Cerebellar cortex (tissue), 1 donor: ENCODE data around the gene RAB27B.
A peak's percentile ranks its signal among the peaks of the same experiment; 100 is the strongest.
"Not testable (repeated sequence)": the region's sequence is repeated elsewhere in the genome, so short reads cannot be mapped to it uniquely, and the experiment has no call there.

Source experiments
- DNase-seq: peaks from one replicate; pipeline ENCODE4 v3.0.0-alpha.2; 2015; ENCODE audit warnings: low spot score

The RAB27B gene

DNA sequence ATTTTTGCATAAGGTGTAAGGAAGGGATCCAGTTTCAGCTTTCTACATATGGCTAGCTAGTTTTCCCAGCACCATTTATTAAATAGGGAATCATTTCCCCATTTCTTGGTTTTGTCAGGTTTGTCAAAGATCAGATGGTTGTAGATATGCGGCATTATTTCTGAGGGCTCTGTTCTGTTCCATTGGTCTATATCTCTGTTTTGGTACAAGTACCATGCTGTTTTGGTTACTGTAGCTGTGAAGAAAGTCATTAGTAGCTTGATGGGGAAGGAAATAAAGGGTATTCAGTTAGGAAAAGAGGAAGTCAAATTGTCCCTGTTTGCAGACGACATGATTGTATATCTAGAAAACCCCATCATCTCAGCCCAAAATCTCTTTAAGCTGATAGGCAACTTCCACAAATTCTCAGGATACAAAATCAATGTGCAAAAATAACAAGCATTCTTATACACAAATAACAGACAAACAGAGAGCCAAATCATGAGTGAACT is 7.4 kb upstream of the RAB27B start:
- not testable (repeated sequence) for DNase-seq

- no peak for DNase-seq
Observed at GRCh38 chr18:54822872-54823845, 5.1 kb upstream of the RAB27B start.

GRCh38 chr18:54824761-54825160 is 3.5 kb upstream of the RAB27B start:
- peak; percentile 32 for DNase-seq

- DNase-seq, result peak; percentile 95
Observed at GRCh38 chr18:54825601-54826344, 2.5 kb upstream of the RAB27B start.

DNA sequence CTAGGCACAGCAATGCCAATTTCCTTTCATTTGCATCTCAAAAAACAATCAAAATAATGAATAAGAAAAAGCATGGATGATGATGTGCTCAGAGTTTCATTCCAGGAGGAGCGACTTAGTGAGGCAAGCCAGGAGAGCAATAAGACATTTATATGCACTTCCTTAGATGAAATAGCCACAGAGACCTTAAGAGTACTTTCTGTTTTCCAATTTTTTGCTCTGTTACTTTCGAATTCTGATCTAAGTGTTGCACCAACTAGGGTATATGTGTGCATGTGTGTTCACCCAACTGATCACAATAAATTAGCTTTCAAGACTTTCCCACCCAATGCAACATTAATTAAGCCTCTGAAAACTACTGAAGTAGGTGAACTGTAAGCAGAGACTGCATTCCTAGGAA is 709 bp downstream of the RAB27B start:
- DNase-seq, result no peak

DNA sequence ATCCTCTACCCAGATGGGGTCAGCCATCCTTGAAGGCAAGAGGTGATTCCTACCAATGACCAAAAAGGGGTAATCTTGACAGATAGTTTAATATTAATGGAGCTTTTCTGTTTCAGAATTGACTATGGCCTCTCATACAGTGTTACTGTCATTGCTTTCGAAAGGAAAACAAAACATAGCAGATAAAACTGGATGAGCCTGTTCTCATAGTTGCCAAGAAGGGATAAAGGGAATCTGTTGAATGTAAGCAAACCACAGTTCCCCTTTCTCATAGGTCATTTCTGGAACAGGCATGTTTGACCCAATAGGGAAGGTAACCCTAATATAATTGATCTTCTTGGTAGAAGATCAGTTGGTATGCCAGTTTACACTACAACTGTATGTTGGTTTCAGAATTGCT is 1.6 kb downstream of the RAB27B start:
- no peak for DNase-seq

GRCh38 chr18:54830260-54830659 is 2.0 kb downstream of the RAB27B start:
- DNase-seq, result no peak

GRCh38 chr18:54830866-54831265 is 2.6 kb downstream of the RAB27B start:
- DNase-seq, result no peak

GRCh38 chr18:54835944-54836343 is 7.7 kb downstream of the RAB27B start:
- DNase-seq, result no peak

DNA sequence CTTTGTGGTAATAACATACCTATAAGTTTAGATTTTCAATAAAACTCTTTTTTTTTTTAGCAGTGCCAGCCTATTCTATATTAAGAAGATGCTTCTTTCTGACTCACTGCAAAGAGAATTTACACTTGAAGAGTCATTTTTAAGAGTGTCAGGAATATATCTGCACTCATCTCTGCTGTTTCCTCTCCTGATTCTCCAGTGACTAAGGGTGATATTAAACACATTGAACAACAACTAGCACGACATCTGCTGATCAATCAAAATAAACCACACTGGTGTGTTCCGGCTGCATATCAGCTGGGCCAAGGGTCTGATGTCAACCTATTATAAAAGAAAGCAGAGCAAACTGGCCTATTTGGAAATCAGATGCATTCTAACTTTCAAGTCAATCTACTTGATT is 15.0 kb downstream of the RAB27B start:
- no peak for DNase-seq

DNA sequence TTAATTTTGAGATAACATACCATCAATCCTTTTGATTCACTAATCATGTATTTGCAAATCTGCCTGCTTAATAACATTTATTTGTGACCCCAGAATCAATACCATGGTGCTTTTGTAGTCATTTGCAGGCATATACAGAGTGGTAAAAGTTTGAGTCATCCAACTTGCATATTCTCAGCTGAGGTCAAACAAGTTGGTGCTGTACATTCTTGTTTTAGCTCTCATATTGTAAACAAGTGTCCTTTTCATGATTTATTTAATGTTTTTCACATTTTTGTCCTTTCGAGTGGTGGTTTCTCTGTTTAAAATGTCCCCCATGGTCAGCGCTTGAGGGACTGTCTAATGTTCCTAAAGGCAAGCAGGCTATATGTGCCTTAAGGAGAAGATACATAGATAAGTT is 17.5 kb downstream of the RAB27B start:
- DNase-seq, result no peak

GRCh38 chr18:54848121-54848520 is 19.8 kb downstream of the RAB27B start:
- DNase-seq, result no peak

DNA sequence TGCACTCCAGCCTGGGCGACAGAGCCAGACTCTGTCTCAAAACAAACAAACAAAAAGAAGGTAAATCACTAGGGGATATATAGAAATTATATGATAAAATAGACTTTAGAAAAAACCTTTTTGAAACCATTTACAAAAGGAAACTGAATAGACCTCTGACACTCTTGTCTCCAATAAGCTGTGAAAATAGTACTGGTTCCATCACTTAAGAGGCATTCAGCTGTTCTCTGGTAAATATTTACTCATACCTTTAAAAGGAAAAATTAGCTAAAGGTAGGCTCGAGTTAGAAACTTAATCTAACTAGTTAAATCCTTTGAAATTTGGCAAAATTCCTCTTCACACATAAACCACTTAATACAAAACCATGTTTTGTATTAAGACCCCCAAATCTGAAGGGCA is 21.4 kb downstream of the RAB27B start:
- no peak for DNase-seq

GRCh38 chr18:54850598-54850997 is 22.3 kb downstream of the RAB27B start:
- no peak for DNase-seq

GRCh38 chr18:54852780-54853675 is 24.8 kb downstream of the RAB27B start:
- no peak for DNase-seq

- not testable (repeated sequence) for DNase-seq
Observed at GRCh38 chr18:54855050-54855449, 26.8 kb downstream of the RAB27B start.

GRCh38 chr18:54856105-54856646 is 27.9 kb downstream of the RAB27B start:
- no peak for DNase-seq

GRCh38 chr18:54857499-54857898 is 29.2 kb downstream of the RAB27B start:
- no peak for DNase-seq

DNA sequence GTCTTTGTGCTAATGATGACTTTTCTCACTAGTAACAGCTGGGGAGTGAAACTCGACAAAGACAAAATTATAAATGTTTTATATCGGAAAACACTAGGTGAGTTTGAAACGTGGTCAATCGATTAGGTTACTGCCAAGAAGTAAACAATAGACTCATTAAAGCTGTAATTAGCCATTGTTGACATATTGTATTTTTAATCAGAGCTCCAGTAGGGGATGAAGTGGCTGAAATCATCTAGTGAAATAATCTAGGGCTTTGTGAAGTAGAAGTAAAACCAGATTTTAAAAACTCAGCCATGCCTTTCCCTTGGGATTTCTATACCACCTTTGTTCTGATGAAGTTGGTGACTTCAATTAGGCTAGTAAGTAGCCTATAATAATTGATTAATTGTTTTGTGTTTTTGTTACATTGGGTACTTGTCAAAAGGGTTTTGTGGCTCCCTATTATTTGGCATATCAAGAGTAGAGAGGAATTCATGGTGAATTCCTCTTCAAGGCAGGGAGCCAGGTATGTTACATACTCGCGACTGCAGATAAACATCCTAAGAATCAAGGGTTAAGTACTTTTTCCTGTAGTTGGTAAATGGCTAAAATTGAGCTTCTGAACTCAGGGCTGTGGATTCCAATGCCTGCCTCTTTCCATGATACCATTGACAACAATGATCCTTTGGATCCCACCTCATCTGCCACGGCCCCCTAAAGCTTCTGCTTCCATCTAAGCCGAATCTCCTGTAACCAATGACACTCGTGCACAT is 31.6 kb downstream of the RAB27B start:
- DNase-seq, result no peak

DNA sequence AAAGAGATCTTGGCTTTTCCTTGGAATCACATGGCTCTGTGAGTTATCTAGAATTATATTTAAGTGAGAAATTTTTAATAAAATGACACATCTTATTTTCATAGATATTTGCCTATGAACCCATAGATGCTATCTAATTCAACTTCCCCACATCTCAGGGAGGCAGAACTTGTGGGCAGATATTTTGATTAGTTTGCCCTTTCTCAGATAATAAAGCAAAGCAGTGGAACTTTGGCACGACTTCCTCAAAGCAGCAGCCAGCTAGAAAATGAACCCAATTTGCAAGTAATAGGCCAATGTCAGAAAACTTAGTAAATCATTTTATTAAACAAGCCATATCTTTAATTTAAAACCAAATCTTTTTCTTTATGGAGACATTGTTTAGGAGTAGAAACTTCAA is 32.7 kb downstream of the RAB27B start:
- DNase-seq, result no peak

DNA sequence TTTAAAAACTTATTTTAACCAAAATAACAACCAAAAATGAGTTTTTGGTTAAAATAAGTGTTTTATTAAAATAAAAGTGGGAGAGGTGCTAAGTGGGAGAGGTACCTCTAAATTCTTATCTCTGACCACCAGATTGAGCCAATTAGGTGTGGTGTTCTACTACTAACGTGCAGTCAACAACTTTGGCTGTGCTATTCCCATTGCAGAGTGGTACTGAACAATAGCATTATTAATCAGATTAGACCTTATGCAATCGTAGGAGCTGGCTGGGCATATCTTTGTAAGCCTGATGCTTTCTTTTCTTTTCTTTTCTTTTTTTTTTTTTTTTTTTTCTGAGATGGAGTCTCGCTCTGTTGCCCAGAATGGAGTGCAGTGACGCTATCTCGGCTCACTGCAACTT is 38.9 kb downstream of the RAB27B start:
- no peak for DNase-seq
